Measurements from ENCODE around the gene PCAT7.

DNA sequence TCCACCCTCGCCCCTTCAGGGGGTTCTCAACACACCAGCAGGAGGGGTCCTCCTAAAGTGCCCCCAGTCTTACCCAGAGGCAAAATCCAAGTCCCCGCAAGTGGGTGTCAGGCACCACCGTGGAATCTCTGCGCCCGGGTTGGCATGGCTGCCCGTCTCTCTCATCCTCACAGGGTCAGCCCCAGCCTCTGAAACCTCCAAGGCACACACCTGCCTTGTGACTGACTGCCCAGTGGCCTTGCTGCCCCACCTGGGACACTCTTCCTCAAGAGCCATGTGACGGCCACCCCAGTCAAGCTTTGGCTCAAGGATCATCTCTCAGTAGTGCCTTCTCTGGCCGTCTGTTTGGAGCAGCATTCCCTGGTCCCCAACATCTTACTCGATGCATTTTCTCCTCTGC is 33.8 kb downstream of the PCAT7 start:
- TF ChIP-seq, protein P1, sequence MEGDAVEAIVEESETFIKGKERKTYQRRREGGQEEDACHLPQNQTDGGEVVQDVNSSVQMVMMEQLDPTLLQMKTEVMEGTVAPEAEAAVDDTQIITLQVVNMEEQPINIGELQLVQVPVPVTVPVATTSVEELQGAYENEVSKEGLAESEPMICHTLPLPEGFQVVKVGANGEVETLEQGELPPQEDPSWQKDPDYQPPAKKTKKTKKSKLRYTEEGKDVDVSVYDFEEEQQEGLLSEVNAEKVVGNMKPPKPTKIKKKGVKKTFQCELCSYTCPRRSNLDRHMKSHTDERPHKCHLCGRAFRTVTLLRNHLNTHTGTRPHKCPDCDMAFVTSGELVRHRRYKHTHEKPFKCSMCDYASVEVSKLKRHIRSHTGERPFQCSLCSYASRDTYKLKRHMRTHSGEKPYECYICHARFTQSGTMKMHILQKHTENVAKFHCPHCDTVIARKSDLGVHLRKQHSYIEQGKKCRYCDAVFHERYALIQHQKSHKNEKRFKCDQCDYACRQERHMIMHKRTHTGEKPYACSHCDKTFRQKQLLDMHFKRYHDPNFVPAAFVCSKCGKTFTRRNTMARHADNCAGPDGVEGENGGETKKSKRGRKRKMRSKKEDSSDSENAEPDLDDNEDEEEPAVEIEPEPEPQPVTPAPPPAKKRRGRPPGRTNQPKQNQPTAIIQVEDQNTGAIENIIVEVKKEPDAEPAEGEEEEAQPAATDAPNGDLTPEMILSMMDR (IDR thresholded peaks at IDR 0.05) = no peak
- TF ChIP-seq EP300 (IDR thresholded peaks at IDR 0.05) (no peak), POLR2A (IDR thresholded peaks at IDR 0.05) (no peak), POLR2AphosphoS5 (IDR thresholded peaks at IDR 0.05) (no peak)

All from upper lobe of left lung (tissue), 4 donors.